MV-4-11 (cell line): ENCODE data around the gene AS3MT.
"Not testable (repeated sequence)": the region's sequence is repeated elsewhere in the genome, so short reads cannot be mapped to it uniquely, and the experiment has no call there.

Experiments
- DNase-seq: peaks from one replicate; lab custom pipeline; 2025; lab: John Stamatoyannopoulos, UW

AS3MT gene

GRCh38 chr10:102919992-102920739, 50.9 kb downstream of the AS3MT start:
- no peak for DNase-seq

GRCh38 chr10:102923601-102924000, 54.3 kb downstream of the AS3MT start:
- DNase-seq, result no peak

- no peak for DNase-seq
These were observed 57.6 kb downstream of the AS3MT start for GRCh38 chr10:102926842-102927241.

- DNase-seq, result peak; percentile 93
These were observed 58.2 kb downstream of the AS3MT start for GRCh38 chr10:102927311-102928010.

GRCh38 chr10:102928442-102928841, 59.2 kb downstream of the AS3MT start:
- not testable (repeated sequence) for DNase-seq

- DNase-seq, result no peak
These were observed 61.5 kb downstream of the AS3MT start for GRCh38 chr10:102930720-102931119.

- DNase-seq, result no peak
These were observed 62.4 kb downstream of the AS3MT start for GRCh38 chr10:102931643-102932042.

- DNase-seq, result no peak
These were observed 66.2 kb downstream of the AS3MT start for GRCh38 chr10:102935505-102935904.

- DNase-seq, result no peak
These were observed 66.8 kb downstream of the AS3MT start for GRCh38 chr10:102935939-102936605.

GRCh38 chr10:102941401-102941800, 72.1 kb downstream of the AS3MT start:
- DNase-seq, result no peak

GRCh38 chr10:102945449-102945848, 76.2 kb downstream of the AS3MT start:
- DNase-seq, result no peak

GRCh38 chr10:102945962-102946361, 76.7 kb downstream of the AS3MT start:
- no peak for DNase-seq

GRCh38 chr10:102946992-102947391, 77.7 kb downstream of the AS3MT start:
- no peak for DNase-seq

- no peak for DNase-seq
These were observed 78.9 kb downstream of the AS3MT start for GRCh38 chr10:102948176-102948575.

- DNase-seq, result no peak
These were observed 79.5 kb downstream of the AS3MT start for GRCh38 chr10:102948786-102949185.

GRCh38 chr10:102949916-102950315, 80.6 kb downstream of the AS3MT start:
- no peak for DNase-seq

GRCh38 chr10:102951316-102951715, 82.0 kb downstream of the AS3MT start:
- no peak for DNase-seq
